Measurements from ENCODE around the gene KDELR3. TPM values are rescaled to one million over a fixed set of nuclear protein-coding genes. Genes with fewer than 3 reads are reported as not detected.
"Not testable (repeated sequence)": the region's sequence is repeated elsewhere in the genome, so short reads cannot be mapped to it uniquely, and the experiment has no call there.

Gene KDELR3
- total RNA-seq, 1 experiment from 2014 or later, result 11.6 TPM

DNA sequence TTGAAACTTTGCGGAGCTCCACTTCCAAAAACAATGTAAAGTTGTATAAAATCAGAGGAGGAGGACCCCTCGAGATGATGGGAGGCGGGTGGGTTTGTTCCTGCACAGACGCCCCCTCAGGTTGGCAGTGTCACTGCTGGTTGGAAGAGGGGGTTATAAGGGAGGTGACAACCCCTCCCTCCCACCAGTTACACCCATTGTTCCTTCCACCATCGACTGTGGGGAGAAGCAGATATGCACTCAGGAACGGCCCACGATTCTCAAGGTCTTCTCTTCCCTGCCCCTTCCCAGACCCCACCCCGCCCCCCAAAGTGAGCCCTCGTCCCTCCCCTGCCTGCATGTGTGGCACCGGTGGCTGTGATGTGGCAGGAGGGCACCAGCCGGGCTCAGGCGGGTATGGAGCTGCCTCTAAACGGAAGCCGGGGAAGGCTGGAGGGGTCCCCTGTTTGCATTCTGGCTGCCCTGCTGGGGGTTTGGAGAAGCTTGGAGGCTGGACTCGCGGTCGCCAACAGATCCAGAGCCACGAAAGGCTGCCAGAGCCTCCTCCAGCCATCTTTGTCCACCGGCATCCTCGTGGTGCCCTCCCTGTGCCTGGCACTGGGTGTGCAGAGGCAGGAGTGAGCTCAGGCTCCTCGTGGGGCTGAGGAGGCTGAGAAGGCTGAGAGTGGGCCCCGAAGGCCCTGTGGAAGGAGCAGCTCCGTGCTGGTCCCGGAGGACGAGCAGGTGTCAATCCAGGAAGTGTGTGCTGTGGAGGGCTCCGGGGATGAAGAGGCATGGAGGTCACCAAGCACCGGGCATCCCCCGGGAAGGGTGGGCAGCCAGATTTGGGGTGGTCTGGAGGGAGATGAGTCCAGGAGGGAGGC lies 778 bp downstream of the KDELR3 start:
- intact Hi-C loops (cut with micrococcal nuclease; ENCODE audit: unreplicated experiment), result no loop called here
- H3K27me3 ChIP-seq (ENCODE audit: control insufficient read depth, insufficient read depth, low read length), result no peaks in the 10 kb centered on the region
- no peaks in the 10 kb centered on the region for H3K4me1 ChIP-seq (ENCODE audit: control insufficient read depth, insufficient read depth, low read length)
- ChIA-PET CTCF (no interaction called here), POLR2A (no interaction called here)
- ATAC-seq (no peak), DNase-seq (ENCODE audit: low read depth, low spot score) (no peak)
- peak overlapping the region; percentile 48 for H3K27ac ChIP-seq (ENCODE audit: low read length)
- no peaks in the 10 kb centered on the region for H3K36me3 ChIP-seq (ENCODE audit: control insufficient read depth, insufficient read depth, low read length)
- no TSS peak for BruUV-seq (replicated peaks)
- TF ChIP-seq TCF7L2 (IDR thresholded peaks at IDR 0.05; ENCODE audit: low read depth, low read length) (no peak), POLR2AphosphoS5 (IDR thresholded peaks at IDR 0.05; ENCODE audit: low read depth, low read length) (no peak), SIN3A (IDR thresholded peaks at IDR 0.05; ENCODE audit: borderline replicate concordance, insufficient read depth, low read depth, low read length) (no peak)
- TF ChIP-seq, protein P1, sequence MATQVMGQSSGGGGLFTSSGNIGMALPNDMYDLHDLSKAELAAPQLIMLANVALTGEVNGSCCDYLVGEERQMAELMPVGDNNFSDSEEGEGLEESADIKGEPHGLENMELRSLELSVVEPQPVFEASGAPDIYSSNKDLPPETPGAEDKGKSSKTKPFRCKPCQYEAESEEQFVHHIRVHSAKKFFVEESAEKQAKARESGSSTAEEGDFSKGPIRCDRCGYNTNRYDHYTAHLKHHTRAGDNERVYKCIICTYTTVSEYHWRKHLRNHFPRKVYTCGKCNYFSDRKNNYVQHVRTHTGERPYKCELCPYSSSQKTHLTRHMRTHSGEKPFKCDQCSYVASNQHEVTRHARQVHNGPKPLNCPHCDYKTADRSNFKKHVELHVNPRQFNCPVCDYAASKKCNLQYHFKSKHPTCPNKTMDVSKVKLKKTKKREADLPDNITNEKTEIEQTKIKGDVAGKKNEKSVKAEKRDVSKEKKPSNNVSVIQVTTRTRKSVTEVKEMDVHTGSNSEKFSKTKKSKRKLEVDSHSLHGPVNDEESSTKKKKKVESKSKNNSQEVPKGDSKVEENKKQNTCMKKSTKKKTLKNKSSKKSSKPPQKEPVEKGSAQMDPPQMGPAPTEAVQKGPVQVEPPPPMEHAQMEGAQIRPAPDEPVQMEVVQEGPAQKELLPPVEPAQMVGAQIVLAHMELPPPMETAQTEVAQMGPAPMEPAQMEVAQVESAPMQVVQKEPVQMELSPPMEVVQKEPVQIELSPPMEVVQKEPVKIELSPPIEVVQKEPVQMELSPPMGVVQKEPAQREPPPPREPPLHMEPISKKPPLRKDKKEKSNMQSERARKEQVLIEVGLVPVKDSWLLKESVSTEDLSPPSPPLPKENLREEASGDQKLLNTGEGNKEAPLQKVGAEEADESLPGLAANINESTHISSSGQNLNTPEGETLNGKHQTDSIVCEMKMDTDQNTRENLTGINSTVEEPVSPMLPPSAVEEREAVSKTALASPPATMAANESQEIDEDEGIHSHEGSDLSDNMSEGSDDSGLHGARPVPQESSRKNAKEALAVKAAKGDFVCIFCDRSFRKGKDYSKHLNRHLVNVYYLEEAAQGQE (IDR thresholded peaks at IDR 0.05; ENCODE audit: insufficient read depth in 1 of 2, low read depth in 2 of 2, low read length in 1 of 2), result no peak
- TF ChIP-seq, protein P2, sequence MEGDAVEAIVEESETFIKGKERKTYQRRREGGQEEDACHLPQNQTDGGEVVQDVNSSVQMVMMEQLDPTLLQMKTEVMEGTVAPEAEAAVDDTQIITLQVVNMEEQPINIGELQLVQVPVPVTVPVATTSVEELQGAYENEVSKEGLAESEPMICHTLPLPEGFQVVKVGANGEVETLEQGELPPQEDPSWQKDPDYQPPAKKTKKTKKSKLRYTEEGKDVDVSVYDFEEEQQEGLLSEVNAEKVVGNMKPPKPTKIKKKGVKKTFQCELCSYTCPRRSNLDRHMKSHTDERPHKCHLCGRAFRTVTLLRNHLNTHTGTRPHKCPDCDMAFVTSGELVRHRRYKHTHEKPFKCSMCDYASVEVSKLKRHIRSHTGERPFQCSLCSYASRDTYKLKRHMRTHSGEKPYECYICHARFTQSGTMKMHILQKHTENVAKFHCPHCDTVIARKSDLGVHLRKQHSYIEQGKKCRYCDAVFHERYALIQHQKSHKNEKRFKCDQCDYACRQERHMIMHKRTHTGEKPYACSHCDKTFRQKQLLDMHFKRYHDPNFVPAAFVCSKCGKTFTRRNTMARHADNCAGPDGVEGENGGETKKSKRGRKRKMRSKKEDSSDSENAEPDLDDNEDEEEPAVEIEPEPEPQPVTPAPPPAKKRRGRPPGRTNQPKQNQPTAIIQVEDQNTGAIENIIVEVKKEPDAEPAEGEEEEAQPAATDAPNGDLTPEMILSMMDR (IDR thresholded peaks at IDR 0.05), result no peak
- no peaks in the 10 kb centered on the region for H3K9me3 ChIP-seq (ENCODE audit: control insufficient read depth, insufficient read depth, low read depth, low read length)
- in situ Hi-C loops (cut with HindIII; ENCODE audit: low pct_unique_long_range_greater_than_20kb, low sequenced_read_pairs), result no loop called here
- H3K4me3 ChIP-seq (ENCODE audit: low read depth in 2 of 2, low read length in 2 of 2), result peak overlapping the region; percentile 48 to 59

DNA sequence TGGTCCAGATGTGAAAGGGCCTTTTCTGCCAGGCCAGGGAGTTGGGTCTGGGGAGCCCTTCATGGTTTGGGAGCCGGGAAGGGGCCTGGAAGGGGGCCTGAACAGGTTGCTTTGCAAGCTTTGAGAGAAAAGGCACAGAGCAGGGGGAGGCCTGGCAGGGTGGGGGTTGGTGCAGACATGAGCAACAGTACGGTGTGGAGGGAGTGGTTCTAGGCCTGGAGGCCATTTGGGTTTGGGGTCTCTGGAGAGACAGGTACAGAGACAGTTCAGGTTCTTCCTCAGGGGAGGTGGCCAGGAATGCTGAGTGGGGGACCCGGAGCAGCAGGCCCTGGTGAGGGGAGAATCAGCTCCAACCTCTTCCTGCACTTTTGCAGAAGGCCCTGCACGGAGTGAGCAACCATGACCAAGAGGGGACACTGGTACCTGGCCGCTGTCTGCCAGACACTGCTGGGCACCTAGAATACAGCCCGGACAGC lies 1.4 kb downstream of the KDELR3 start:
- Histone ChIP-seq H3K36me3 (ENCODE audit: control insufficient read depth, insufficient read depth, low read length) (no peaks in the 10 kb centered on the region), H3K4me3 (ENCODE audit: low read depth in 2 of 2, low read length in 2 of 2) (no peak overlapping the region), H3K27me3 (ENCODE audit: control insufficient read depth, insufficient read depth, low read length) (no peaks in the 10 kb centered on the region), H3K27ac (ENCODE audit: low read length) (no peak overlapping the region), H3K9me3 (ENCODE audit: control insufficient read depth, insufficient read depth, low read depth, low read length) (no peaks in the 10 kb centered on the region), H3K4me1 (ENCODE audit: control insufficient read depth, insufficient read depth, low read length) (no peaks in the 10 kb centered on the region)
- intact Hi-C loops (cut with micrococcal nuclease; ENCODE audit: unreplicated experiment), result no loop called here
- ATAC-seq, result no peak
- in situ Hi-C loops (cut with HindIII; ENCODE audit: low pct_unique_long_range_greater_than_20kb, low sequenced_read_pairs), result no loop called here
- ChIA-PET CTCF (no interaction called here), POLR2A (no interaction called here)
- TF ChIP-seq, protein P1 (IDR thresholded peaks at IDR 0.05; ENCODE audit: insufficient read depth in 1 of 2, low read depth in 2 of 2, low read length in 1 of 2), result no peak
- TF ChIP-seq TCF7L2 (IDR thresholded peaks at IDR 0.05; ENCODE audit: low read depth, low read length), result no peak
- no peak for TF ChIP-seq SIN3A (IDR thresholded peaks at IDR 0.05; ENCODE audit: borderline replicate concordance, insufficient read depth, low read depth, low read length)
- no peak for TF ChIP-seq POLR2AphosphoS5 (IDR thresholded peaks at IDR 0.05; ENCODE audit: low read depth, low read length)
- no TSS peak for BruUV-seq (replicated peaks)
- no peak for DNase-seq (ENCODE audit: low read depth, low spot score)

DNA sequence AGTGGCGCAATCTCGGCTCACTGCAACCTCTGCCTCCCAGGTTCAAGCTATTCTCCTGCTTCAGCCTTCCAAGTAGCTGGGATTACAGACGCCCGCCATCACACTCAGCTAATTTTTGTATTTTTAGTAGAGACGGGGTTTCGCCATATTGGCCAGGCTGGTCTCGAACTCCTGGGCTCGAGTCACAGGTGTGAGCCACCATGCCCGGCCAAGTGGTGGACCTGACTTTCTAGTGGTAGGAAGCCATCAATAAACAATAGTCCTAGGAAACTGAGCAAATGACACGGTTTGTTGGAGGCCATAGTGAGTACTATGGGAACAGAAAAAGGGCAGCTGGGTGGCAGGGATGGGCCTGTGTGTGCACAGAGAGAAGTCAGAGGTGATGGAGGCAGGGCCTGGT lies 2.3 kb downstream of the KDELR3 start:
- intact Hi-C loops (cut with micrococcal nuclease; ENCODE audit: unreplicated experiment); BruUV-seq (replicated peaks): not testable (repeated sequence)

More for the DNA sequence above, 2.3 kb downstream of the KDELR3 start:
- DNase-seq (ENCODE audit: low read depth, low spot score); H3K36me3 ChIP-seq (ENCODE audit: control insufficient read depth, insufficient read depth, low read length); CTCF ChIA-PET; H3K4me3 ChIP-seq (ENCODE audit: low read depth in 2 of 2, low read length in 2 of 2); ATAC-seq; H3K27ac ChIP-seq (ENCODE audit: low read length); H3K9me3 ChIP-seq (ENCODE audit: control insufficient read depth, insufficient read depth, low read depth, low read length); POLR2A ChIA-PET; in situ Hi-C loops (cut with HindIII; ENCODE audit: low pct_unique_long_range_greater_than_20kb, low sequenced_read_pairs); H3K27me3 ChIP-seq (ENCODE audit: control insufficient read depth, insufficient read depth, low read length); H3K4me1 ChIP-seq (ENCODE audit: control insufficient read depth, insufficient read depth, low read length): not testable (repeated sequence)

All from Panc1 (cell line).